Suprapubic skin (tissue), 4 donors: Measurements from ENCODE around the gene FLYWCH2.
"Not testable (repeated sequence)": the region's sequence is repeated elsewhere in the genome, so short reads cannot be mapped to it uniquely, and the experiment has no call there.

ENCODE experiments used
- CTCF ChIP-seq, 2 donors: fragments of 200-600 bp in 1 of 2; fragments of 450-650 bp in 1 of 2; sonication (generic) in 1 of 2; IDR thresholded peaks; one replicate each; pipeline ENCODE4 v1.5.1; 2016 to 2019; ENCODE audit warnings: antibody characterized with exemption in 2 of 2, mild to moderate bottlenecking in 1 of 2, moderate library complexity in 1 of 2
- POLR2A ChIP-seq, 2 donors: fragments of 450-650 bp; IDR thresholded peaks; one replicate each; pipeline ENCODE4 v1.6.1; 2017; ENCODE audit warnings: antibody characterized with exemption in 2 of 2, mild to moderate bottlenecking in 2 of 2, moderate library complexity in 2 of 2
- POLR2AphosphoS5 ChIP-seq, 3 donors: sonication (generic); formaldehyde crosslinking; IDR thresholded peaks; one replicate each; pipeline ENCODE4 v1.6.1; 2017; ENCODE audit warnings: antibody characterized with exemption in 3 of 3

GRCh38 chr16:2931231-2931914 is 48.4 kb downstream of the FLYWCH2 start:
- TF ChIP-seq CTCF, POLR2AphosphoS5, POLR2A (IDR thresholded peaks at IDR 0.05): not testable (repeated sequence)
